Measurements from ENCODE around the gene ATF1. TPM values are rescaled to one million over a fixed set of nuclear protein-coding genes. Genes with fewer than 3 reads are reported as not detected.
"Not testable (repeated sequence)": the region's sequence is repeated elsewhere in the genome, so short reads cannot be mapped to it uniquely, and the experiment has no call there.

The ATF1 gene
- total RNA-seq, 2 donors from 2014 or later, result 10.0 to 17.5 TPM

DNA sequence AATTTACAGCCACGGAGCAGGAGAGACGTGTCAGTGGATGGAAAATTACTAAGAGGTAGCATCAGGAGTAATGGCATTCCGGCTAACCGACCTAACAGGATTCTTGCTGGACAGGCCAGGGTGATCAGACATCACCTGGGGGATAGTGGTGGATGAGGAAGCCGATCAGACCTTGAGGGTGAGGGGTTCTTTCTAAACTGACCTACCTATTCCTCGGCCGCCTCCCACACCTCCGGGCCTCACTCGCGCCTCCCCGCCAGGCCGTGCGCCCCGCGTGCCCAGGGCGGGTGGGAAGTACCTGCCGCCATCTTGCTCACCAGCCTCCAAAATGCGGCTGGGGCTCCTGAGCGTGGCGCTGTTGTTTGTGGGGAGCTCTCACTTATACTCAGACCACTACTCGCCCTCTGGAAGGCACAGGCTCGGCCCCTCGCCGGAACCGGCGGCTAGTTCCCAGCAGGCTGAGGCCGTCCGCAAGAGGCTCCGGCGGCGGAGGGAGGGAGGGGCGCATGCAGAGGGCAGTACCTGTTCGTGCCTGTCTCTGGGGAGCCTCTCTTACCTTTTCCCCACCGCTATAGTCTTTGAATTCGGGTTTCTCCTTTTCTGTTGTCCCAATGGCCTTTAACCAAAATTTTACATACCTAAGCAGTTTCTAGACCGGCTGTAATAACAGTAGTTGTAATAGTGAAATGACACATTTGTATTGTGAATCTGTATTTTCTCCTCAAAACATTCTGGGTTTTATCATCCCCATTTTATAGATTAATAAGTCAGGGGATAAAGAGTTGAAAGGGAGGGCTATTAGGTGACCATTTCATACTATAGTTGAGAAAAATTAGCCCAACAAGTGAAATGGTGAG is 79.0 kb downstream of the ATF1 start, which contains the start of gene TMPRSS12:
TSS of gene TMPRSS12 (plus strand) at position 290 of the 857 bp plus-strand sequence. CDS start at position 329, 39 bp downstream.
- no peak for DNase-seq (ENCODE audit: low spot score)
- Histone ChIP-seq H3K36me3 (no peaks in the 10 kb centered on the region), H3K4me3 (peak within 1 kb of the TSS in 1 of 2 donors; percentile 34), H3K9me3 (peaks cover 0 to 8% of the 10 kb centered on the region in 2 donors), H3K27me3 (no peaks in the 10 kb centered on the region), H3K27ac (no peak within 1 kb of the TSS), H3K4me1 (no peaks in the 10 kb centered on the region)
- TF ChIP-seq CTCF (IDR thresholded peaks at IDR 0.05), result peak in 1 of 2 donors; percentile 37

GRCh38 chr12:50845021-50845647 is 81.2 kb downstream of the ATF1 start:
- no peaks in the 10 kb centered on the region for H3K36me3 ChIP-seq
- H3K27me3 ChIP-seq, result no peaks in the 10 kb centered on the region
- no peaks in the 10 kb centered on the region for H3K4me1 ChIP-seq
- H3K9me3 ChIP-seq, result peaks cover 0 to 8% of the 10 kb centered on the region in 2 donors
- no peak overlapping the region for H3K4me3 ChIP-seq
- no peak overlapping the region for H3K27ac ChIP-seq
- no peak for TF ChIP-seq CTCF (IDR thresholded peaks at IDR 0.05)
- DNase-seq (ENCODE audit: low spot score), result no peak

DNA sequence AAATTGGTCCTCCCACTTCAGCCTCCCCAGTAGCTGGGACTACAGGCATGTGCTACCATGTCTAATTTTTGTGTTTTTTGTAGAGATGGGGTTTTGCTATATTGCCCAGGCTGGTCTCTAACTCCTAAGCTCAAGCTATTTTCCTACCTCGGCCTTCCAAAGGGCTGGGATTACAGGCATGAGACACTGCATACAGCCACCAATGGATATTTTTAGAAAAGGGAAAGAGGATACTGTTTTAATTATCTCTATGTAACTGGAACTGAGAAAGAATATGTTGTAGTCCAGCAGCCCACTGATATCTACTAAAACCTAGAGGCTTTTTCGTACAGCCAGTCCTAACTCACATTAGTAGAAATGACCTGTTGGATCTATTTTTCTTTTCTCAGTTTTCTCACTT is 85.1 kb downstream of the ATF1 start:
- Histone ChIP-seq H3K4me3 (no peak overlapping the region), H3K9me3 (peaks cover 0 to 8% of the 10 kb centered on the region in 2 donors), H3K36me3 (no peaks in the 10 kb centered on the region), H3K27me3 (no peaks in the 10 kb centered on the region), H3K4me1 (no peaks in the 10 kb centered on the region), H3K27ac (peak overlapping the region; percentile 11 to 28)
- TF ChIP-seq CTCF (IDR thresholded peaks at IDR 0.05), result no peak
- no peak for DNase-seq (ENCODE audit: low spot score)

GRCh38 chr12:50855218-50855617 is 91.3 kb downstream of the ATF1 start:
- peaks cover 0 to 17% of the 10 kb centered on the region in 2 donors for H3K9me3 ChIP-seq
- not testable (repeated sequence) for DNase-seq (ENCODE audit: low spot score); H3K36me3 ChIP-seq

DNA sequence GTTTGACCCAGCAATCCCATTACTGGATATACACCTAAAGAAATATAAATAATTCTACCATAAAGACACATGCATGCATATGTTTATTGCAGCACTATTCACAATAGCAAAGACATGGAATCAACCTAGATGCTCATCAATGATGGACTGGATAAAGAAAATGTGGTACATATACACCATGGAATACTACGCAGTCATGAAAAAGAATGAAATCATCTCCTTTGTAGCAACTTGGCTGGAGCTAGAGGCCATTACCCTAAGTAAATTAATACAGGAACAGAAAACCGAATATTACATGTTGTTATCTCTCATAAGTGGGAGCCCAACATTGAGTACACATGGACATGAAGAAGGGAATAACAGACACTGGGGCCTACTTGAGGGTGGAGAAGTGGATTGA is 91.8 kb downstream of the ATF1 start:
- not testable (repeated sequence) for H3K4me1 ChIP-seq; H3K4me3 ChIP-seq; DNase-seq (ENCODE audit: low spot score); H3K27ac ChIP-seq; H3K36me3 ChIP-seq; H3K27me3 ChIP-seq
- H3K9me3 ChIP-seq, result peaks cover 0 to 17% of the 10 kb centered on the region in 2 donors

More at GRCh38 chr12:50855218-50855617, 91.3 kb downstream of the ATF1 start:
- not testable (repeated sequence) for H3K27ac ChIP-seq, H3K4me3 ChIP-seq, H3K4me1 ChIP-seq, H3K27me3 ChIP-seq

GRCh38 chr12:50859621-50860310 is 95.9 kb downstream of the ATF1 start:
- Histone ChIP-seq H3K27ac (no peak overlapping the region), H3K4me1 (no peaks in the 10 kb centered on the region), H3K36me3 (no peaks in the 10 kb centered on the region), H3K9me3 (peaks cover 0 to 9% of the 10 kb centered on the region in 2 donors), H3K4me3 (no peak overlapping the region), H3K27me3 (no peaks in the 10 kb centered on the region)
- DNase-seq (ENCODE audit: low spot score), result no peak
- no peak for TF ChIP-seq CTCF (IDR thresholded peaks at IDR 0.05)
